IPS DF 4.7 (cell line): ENCODE data around the gene HOATZ.

ENCODE experiments used
- DNase-seq: peaks from one replicate; pipeline ENCODE4 v3.0.0-alpha.2; 2013; ENCODE audit warnings: low spot score; ENCODE audit errors: extremely low read depth

Gene HOATZ

GRCh38 chr11:111548525-111548924 lies 33.9 kb downstream of the HOATZ start:
- DNase-seq = no peak

- no peak for DNase-seq
These were observed 34.8 kb downstream of the HOATZ start for GRCh38 chr11:111549196-111549868.

- no peak for DNase-seq
These were observed 35.3 kb downstream of the HOATZ start for GRCh38 chr11:111549869-111550203.

- no peak for DNase-seq
These were observed 35.7 kb downstream of the HOATZ start for GRCh38 chr11:111550258-111550657.

- no peak for DNase-seq
These were observed 40.0 kb downstream of the HOATZ start for GRCh38 chr11:111554532-111554931.

- DNase-seq = no peak
These were observed 40.7 kb downstream of the HOATZ start for GRCh38 chr11:111555255-111555654.

- no peak for DNase-seq
These were observed 43.0 kb downstream of the HOATZ start for GRCh38 chr11:111557425-111558111.

- no peak for DNase-seq
These were observed 45.4 kb downstream of the HOATZ start for GRCh38 chr11:111559800-111560464.

- DNase-seq = no peak
These were observed 46.2 kb downstream of the HOATZ start for GRCh38 chr11:111560800-111561199.

- DNase-seq = no peak
These were observed 46.7 kb downstream of the HOATZ start for GRCh38 chr11:111561306-111561705.

GRCh38 chr11:111561791-111562325 lies 47.3 kb downstream of the HOATZ start:
- no peak for DNase-seq

- DNase-seq = no peak
These were observed 48.3 kb downstream of the HOATZ start for GRCh38 chr11:111562692-111563389.

GRCh38 chr11:111565114-111565720 lies 50.6 kb downstream of the HOATZ start:
- no peak for DNase-seq

- no peak for DNase-seq
These were observed 51.7 kb downstream of the HOATZ start for GRCh38 chr11:111566324-111566723.

- no peak for DNase-seq
These were observed 54.9 kb downstream of the HOATZ start for GRCh38 chr11:111569476-111569875.

- no peak for DNase-seq
These were observed 56.2 kb downstream of the HOATZ start for GRCh38 chr11:111570796-111571195.

- DNase-seq = no peak
These were observed 57.4 kb downstream of the HOATZ start for GRCh38 chr11:111571829-111572501.

GRCh38 chr11:111572581-111572980 lies 58.0 kb downstream of the HOATZ start:
- no peak for DNase-seq

- DNase-seq = no peak
These were observed 59.3 kb downstream of the HOATZ start for GRCh38 chr11:111573821-111574249.

- DNase-seq = no peak
These were observed 60.0 kb downstream of the HOATZ start for GRCh38 chr11:111574373-111575225.
